ENCODE measurements around the gene CCDC178. TPM values are rescaled to one million over a fixed set of nuclear protein-coding genes. Genes with fewer than 3 reads are reported as not detected.
"Not testable (repeated sequence)": the region's sequence is repeated elsewhere in the genome, so short reads cannot be mapped to it uniquely, and the experiment has no call there.

CCDC178 gene
- polyA plus RNA-seq, 1 donor from 2014 or later: not detected

DNA sequence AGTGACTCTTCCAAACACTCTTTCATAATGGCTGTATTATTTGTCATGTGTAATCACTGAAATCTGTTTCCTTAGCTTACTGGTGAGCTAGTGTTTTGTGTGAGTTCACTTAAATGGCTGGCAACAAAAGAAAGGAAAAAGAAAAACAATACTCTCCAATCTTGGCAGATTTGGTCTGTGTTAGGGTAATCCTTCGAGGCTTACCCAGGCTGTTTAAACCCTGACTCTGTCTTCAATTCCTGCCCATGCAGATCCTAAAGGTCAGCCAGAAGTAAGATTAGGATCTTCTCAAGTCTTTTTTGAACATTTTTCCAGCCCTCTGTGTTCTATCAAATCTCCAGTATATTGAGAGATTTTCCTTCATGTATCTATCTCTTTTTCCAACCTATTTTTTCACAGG lies 85.3 kb downstream of the CCDC178 start:
- Histone ChIP-seq H3K4me3 (ENCODE audit: low read length) (no peak overlapping the region), H3F3A (ENCODE audit: insufficient read depth, low read length, poor library complexity, severe bottlenecking) (no peaks in the 10 kb centered on the region), H3K4me2 (ENCODE audit: low read length) (no peak overlapping the region), H3K36me3 (ENCODE audit: insufficient read depth, low read length) (no peaks in the 10 kb centered on the region), H3K9me2 (ENCODE audit: insufficient read depth, low read length) (no peaks in the 10 kb centered on the region), H3K9me3 (ENCODE audit: low read length) (no peaks in the 10 kb centered on the region), H3K27ac (ENCODE audit: low read length) (no peak overlapping the region), H3K79me2 (replicated peaks; ENCODE audit: insufficient read depth, low read length) (no peaks in the 10 kb centered on the region), H2AFZ (ENCODE audit: low read depth, low read length) (no peak overlapping the region), H3K9ac (ENCODE audit: low read length) (no peak overlapping the region), H3K27me3 (ENCODE audit: insufficient read depth, low read depth, low read length) (no peaks in the 10 kb centered on the region), H4K20me1 (ENCODE audit: insufficient read depth) (no peaks in the 10 kb centered on the region)
- TF ChIP-seq CTCF (IDR thresholded peaks at IDR 0.05; ENCODE audit: poor library complexity, severe bottlenecking) (no peak), EP300 (conservative IDR thresholded peaks at IDR 0.05; ENCODE audit: poor library complexity, severe bottlenecking) (no peak), RAD21 (conservative IDR thresholded peaks at IDR 0.05) (no peak), EZH2 (IDR thresholded peaks at IDR 0.05; ENCODE audit: borderline replicate concordance, insufficient read depth, low read length, poor library complexity, severe bottlenecking) (no peak), MXI1 (conservative IDR thresholded peaks at IDR 0.05; ENCODE audit: poor library complexity, severe bottlenecking) (no peak), SMC3 (conservative IDR thresholded peaks at IDR 0.05; ENCODE audit: poor library complexity) (no peak), POLR2AphosphoS5 (IDR thresholded peaks at IDR 0.05) (no peak), TAF1 (IDR thresholded peaks at IDR 0.05; ENCODE audit: low read depth) (no peak)
- TF ChIP-seq, protein P1, sequence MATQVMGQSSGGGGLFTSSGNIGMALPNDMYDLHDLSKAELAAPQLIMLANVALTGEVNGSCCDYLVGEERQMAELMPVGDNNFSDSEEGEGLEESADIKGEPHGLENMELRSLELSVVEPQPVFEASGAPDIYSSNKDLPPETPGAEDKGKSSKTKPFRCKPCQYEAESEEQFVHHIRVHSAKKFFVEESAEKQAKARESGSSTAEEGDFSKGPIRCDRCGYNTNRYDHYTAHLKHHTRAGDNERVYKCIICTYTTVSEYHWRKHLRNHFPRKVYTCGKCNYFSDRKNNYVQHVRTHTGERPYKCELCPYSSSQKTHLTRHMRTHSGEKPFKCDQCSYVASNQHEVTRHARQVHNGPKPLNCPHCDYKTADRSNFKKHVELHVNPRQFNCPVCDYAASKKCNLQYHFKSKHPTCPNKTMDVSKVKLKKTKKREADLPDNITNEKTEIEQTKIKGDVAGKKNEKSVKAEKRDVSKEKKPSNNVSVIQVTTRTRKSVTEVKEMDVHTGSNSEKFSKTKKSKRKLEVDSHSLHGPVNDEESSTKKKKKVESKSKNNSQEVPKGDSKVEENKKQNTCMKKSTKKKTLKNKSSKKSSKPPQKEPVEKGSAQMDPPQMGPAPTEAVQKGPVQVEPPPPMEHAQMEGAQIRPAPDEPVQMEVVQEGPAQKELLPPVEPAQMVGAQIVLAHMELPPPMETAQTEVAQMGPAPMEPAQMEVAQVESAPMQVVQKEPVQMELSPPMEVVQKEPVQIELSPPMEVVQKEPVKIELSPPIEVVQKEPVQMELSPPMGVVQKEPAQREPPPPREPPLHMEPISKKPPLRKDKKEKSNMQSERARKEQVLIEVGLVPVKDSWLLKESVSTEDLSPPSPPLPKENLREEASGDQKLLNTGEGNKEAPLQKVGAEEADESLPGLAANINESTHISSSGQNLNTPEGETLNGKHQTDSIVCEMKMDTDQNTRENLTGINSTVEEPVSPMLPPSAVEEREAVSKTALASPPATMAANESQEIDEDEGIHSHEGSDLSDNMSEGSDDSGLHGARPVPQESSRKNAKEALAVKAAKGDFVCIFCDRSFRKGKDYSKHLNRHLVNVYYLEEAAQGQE (IDR thresholded peaks at IDR 0.05; ENCODE audit: borderline replicate concordance): no peak

DNA sequence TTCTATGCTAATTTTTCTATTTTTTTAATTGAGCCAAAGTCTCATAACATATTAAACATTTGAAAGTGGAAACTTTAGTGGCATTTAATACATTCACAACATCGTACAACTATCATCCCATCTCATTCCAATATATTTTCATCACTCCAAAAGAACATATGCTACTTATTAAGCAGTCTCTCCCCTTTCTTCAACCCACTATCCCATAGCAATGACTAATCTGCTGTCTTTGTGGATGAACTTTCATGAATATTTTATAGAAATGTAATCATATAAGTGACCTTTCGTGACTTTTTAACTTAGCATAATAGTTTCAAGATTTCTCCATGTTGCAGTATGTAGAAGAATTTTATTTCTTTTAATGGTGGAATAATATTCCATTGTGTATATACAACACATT lies 90.3 kb downstream of the CCDC178 start:
- Histone ChIP-seq H3K4me3 (ENCODE audit: low read length) (no peak overlapping the region), H3K27ac (ENCODE audit: low read length) (no peak overlapping the region), H3K9me3 (ENCODE audit: low read length) (no peaks in the 10 kb centered on the region), H3K9ac (ENCODE audit: low read length) (no peak overlapping the region), H3K4me2 (ENCODE audit: low read length) (no peak overlapping the region), H3K9me2 (ENCODE audit: insufficient read depth, low read length) (no peaks in the 10 kb centered on the region), H3K36me3 (ENCODE audit: insufficient read depth, low read length) (no peaks in the 10 kb centered on the region), H2AFZ (ENCODE audit: low read depth, low read length) (no peak overlapping the region), H3K79me2 (replicated peaks; ENCODE audit: insufficient read depth, low read length) (no peaks in the 10 kb centered on the region), H4K20me1 (ENCODE audit: insufficient read depth) (no peaks in the 10 kb centered on the region), H3K27me3 (ENCODE audit: insufficient read depth, low read depth, low read length) (no peaks in the 10 kb centered on the region), H3F3A (ENCODE audit: insufficient read depth, low read length, poor library complexity, severe bottlenecking) (no peaks in the 10 kb centered on the region)
- TF ChIP-seq EZH2 (IDR thresholded peaks at IDR 0.05; ENCODE audit: borderline replicate concordance, insufficient read depth, low read length, poor library complexity, severe bottlenecking) (no peak), SMC3 (conservative IDR thresholded peaks at IDR 0.05; ENCODE audit: poor library complexity) (no peak), RAD21 (conservative IDR thresholded peaks at IDR 0.05) (no peak), POLR2AphosphoS5 (IDR thresholded peaks at IDR 0.05) (no peak), EP300 (conservative IDR thresholded peaks at IDR 0.05; ENCODE audit: poor library complexity, severe bottlenecking) (no peak), MXI1 (conservative IDR thresholded peaks at IDR 0.05; ENCODE audit: poor library complexity, severe bottlenecking) (no peak), CTCF (IDR thresholded peaks at IDR 0.05; ENCODE audit: poor library complexity, severe bottlenecking) (no peak), TAF1 (IDR thresholded peaks at IDR 0.05; ENCODE audit: low read depth) (no peak)
- TF ChIP-seq, protein P1 (IDR thresholded peaks at IDR 0.05; ENCODE audit: borderline replicate concordance): no peak

DNA sequence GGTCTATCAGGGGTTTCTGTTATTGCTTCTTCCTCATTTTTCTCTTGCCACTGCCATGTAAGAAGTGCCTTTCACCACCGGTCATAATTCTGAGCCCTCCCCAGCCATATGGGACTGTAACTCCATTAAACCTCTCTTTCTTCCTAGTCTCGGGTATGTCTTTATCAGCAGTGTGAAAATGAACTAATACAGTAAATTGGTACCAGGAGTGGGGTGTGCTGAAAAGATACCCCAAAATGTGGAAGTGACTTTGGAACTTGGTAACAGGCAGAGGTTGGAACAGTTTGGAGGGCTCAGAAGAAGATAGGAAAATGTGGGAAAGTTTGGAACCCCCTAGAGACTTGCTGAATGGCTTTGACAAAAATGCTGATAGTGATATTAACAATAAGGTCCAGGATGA lies 100.8 kb downstream of the CCDC178 start:
- H3K36me3 ChIP-seq (ENCODE audit: insufficient read depth, low read length); H3K9ac ChIP-seq (ENCODE audit: low read length); H3K79me2 ChIP-seq (replicated peaks; ENCODE audit: insufficient read depth, low read length); H3K27me3 ChIP-seq (ENCODE audit: insufficient read depth, low read depth, low read length); H4K20me1 ChIP-seq (ENCODE audit: insufficient read depth); H3K4me2 ChIP-seq (ENCODE audit: low read length); H3F3A ChIP-seq (ENCODE audit: insufficient read depth, low read length, poor library complexity, severe bottlenecking); H3K27ac ChIP-seq (ENCODE audit: low read length); H2AFZ ChIP-seq (ENCODE audit: low read depth, low read length); H3K4me3 ChIP-seq (ENCODE audit: low read length); H3K9me3 ChIP-seq (ENCODE audit: low read length); H3K9me2 ChIP-seq (ENCODE audit: insufficient read depth, low read length): not testable (repeated sequence)
